NCI-H526 treated with DMSO at 0.1 percent for 48 hours (cell line): ENCODE data around the gene ETNK2.

Experiments used
- DNase-seq: peaks from one replicate; lab custom pipeline; 2025; lab: John Stamatoyannopoulos, UW

ETNK2 gene

GRCh38 chr1:204177133-204177532, 25.3 kb upstream of the ETNK2 start:
- DNase-seq, result no peak

GRCh38 chr1:204176049-204176448, 24.2 kb upstream of the ETNK2 start:
- no peak for DNase-seq

GRCh38 chr1:204174958-204175357, 23.1 kb upstream of the ETNK2 start:
- no peak for DNase-seq

- no peak for DNase-seq
Observed at GRCh38 chr1:204172404-204173029, 20.7 kb upstream of the ETNK2 start.

- no peak for DNase-seq
Observed at GRCh38 chr1:204171751-204172178, 19.9 kb upstream of the ETNK2 start.

- no peak for DNase-seq
Observed at GRCh38 chr1:204170494-204171155, 18.8 kb upstream of the ETNK2 start.

- no peak for DNase-seq
Observed at GRCh38 chr1:204169858-204170257, 18.0 kb upstream of the ETNK2 start.

GRCh38 chr1:204167730-204168129, 15.9 kb upstream of the ETNK2 start:
- no peak for DNase-seq

- DNase-seq, result no peak
Observed at GRCh38 chr1:204166219-204166618, 14.4 kb upstream of the ETNK2 start, which contains the start of gene REN. REN (minus strand) TSS chr1:204166337; CDS start chr1:204166293, 44 bp downstream.

- DNase-seq, result peak; percentile 59
Observed at GRCh38 chr1:204162494-204163074, 10.7 kb upstream of the ETNK2 start.

GRCh38 chr1:204161609-204162493, 10.0 kb upstream of the ETNK2 start:
- DNase-seq, result no peak

- DNase-seq, result no peak
Observed at GRCh38 chr1:204157962-204158361, 6.1 kb upstream of the ETNK2 start.

- DNase-seq, result no peak
Observed at GRCh38 chr1:204155881-204156280, 4.0 kb upstream of the ETNK2 start.

GRCh38 chr1:204154568-204155255, 2.9 kb upstream of the ETNK2 start:
- no peak for DNase-seq

- no peak for DNase-seq
Observed at GRCh38 chr1:204153667-204154066, 1.8 kb upstream of the ETNK2 start.

- DNase-seq, result no peak
Observed at GRCh38 chr1:204152310-204153044, 633 bp upstream of the ETNK2 start.

GRCh38 chr1:204150702-204151551, 917 bp downstream of the ETNK2 start:
- DNase-seq, result no peak

- DNase-seq, result no peak
Observed at GRCh38 chr1:204149635-204150565, 1.9 kb downstream of the ETNK2 start.

- no peak for DNase-seq
Observed at GRCh38 chr1:204149107-204149506, 2.7 kb downstream of the ETNK2 start.
